ENCODE data around the gene SLC39A9. TPM values are rescaled to one million over a fixed set of nuclear protein-coding genes. Genes with fewer than 3 reads are reported as not detected.

Gene SLC39A9
- total and polyA plus RNA-seq, 2 of the 4 experiments (the other 2 are of a cell fraction) = 41.4 to 168 TPM

GRCh38 chr14:69355154-69355597, 43.3 kb upstream of the SLC39A9 start:
- H3K14ac ChIP-seq (replicated peaks; ENCODE audit: low read depth, low read length) = no peak overlapping the region
- no peak overlapping the region for H4K8ac ChIP-seq (ENCODE audit: low read depth in 2 of 2, low read length in 2 of 2)
- no peak overlapping the region for H2BK120ac ChIP-seq (ENCODE audit: low read depth, low read length)
- intact Hi-C loops (cut with micrococcal nuclease) = no loop called here
- no peak for DNase-seq
- dilution Hi-C loops (cut with HindIII; ENCODE audit: low sequenced_read_pairs, unreplicated experiment) = no loop called here
- no peak overlapping the region for H3K4ac ChIP-seq (ENCODE audit: low read depth, low read length)
- CTCF ChIA-PET = no interaction called here
- POLR2A ChIA-PET (ENCODE audit: unreplicated experiment) = no interaction called here
- in situ Hi-C loops (cut with MboI; ENCODE audit: low sequenced_read_pairs) = loop anchor here (5.0 kb wide), 1 partner anchor 103 kb away; no protein-coding TSS in a partner anchor
- no peaks in the 10 kb centered on the region for H4K20me1 ChIP-seq (ENCODE audit: insufficient read depth, low read length)
- H2AK9ac ChIP-seq (replicated peaks; ENCODE audit: low read depth, low read length, poor library complexity) = no peak overlapping the region
- BruUV-seq (replicated peaks) = no TSS peak
- no peaks in the 10 kb centered on the region for H3K79me1 ChIP-seq (ENCODE audit: low read depth in 1 of 2, low read length in 2 of 2)
- 100% methylated on average over 4 of the region's 6 CpGs; no CpG with 5 or more reads in 1 of the 2 experiments for WGBS, 2 experiments (ENCODE audit: extremely low coverage in 2 of 2, insufficient read length in 1 of 2)
- H3K56ac ChIP-seq (ENCODE audit: extremely low read depth, insufficient read depth, low read length) = no peak overlapping the region
- no peak overlapping the region for H3K4me3 ChIP-seq (ENCODE audit: insufficient read depth, low read depth, low read length)
- H2AFZ ChIP-seq (replicated peaks; ENCODE audit: low read length, poor library complexity) = no peak overlapping the region
- no peak overlapping the region for H2BK5ac ChIP-seq (ENCODE audit: low read depth, low read length, poor library complexity, severe bottlenecking)
- no peak for ATAC-seq (ENCODE audit: low read depth)
- H3K9me1 ChIP-seq (ENCODE audit: insufficient read depth, low read length) = no peaks in the 10 kb centered on the region
- H3K27me3 ChIP-seq (ENCODE audit: control insufficient read depth, insufficient read depth, low read length) = peaks cover 19% of the 10 kb centered on the region
- H4K91ac ChIP-seq (ENCODE audit: insufficient read depth, low read depth, low read length) = no peak overlapping the region
- H3K4me2 ChIP-seq (ENCODE audit: low read depth, low read length) = no peak overlapping the region
- no peak overlapping the region for H2BK20ac ChIP-seq (ENCODE audit: low read depth, low read length)
- no peak overlapping the region for H3K23ac ChIP-seq (ENCODE audit: low read depth, low read length)
- H3K9ac ChIP-seq (ENCODE audit: low read depth, low read length) = no peak overlapping the region
- H3K36me3 ChIP-seq (ENCODE audit: control insufficient read depth, insufficient read depth, low read length) = no peaks in the 10 kb centered on the region
- peaks cover 7% of the 10 kb centered on the region for H3K4me1 ChIP-seq (ENCODE audit: control insufficient read depth, insufficient read depth, low read length)
- H3K27ac ChIP-seq (ENCODE audit: insufficient read depth, low read length) = no peak overlapping the region
- no peaks in the 10 kb centered on the region for H3K9me3 ChIP-seq (ENCODE audit: control insufficient read depth, insufficient read depth, low read length)
- TF ChIP-seq SMC3 (IDR thresholded peaks at IDR 0.05; ENCODE audit: low read depth, low read length) (no peak), CHD1 (IDR thresholded peaks at IDR 0.05; ENCODE audit: low read depth, low read length) (no peak), RCOR1 (IDR thresholded peaks at IDR 0.05; ENCODE audit: insufficient replicate concordance, low read length) (no peak), MXI1 (IDR thresholded peaks at IDR 0.05; ENCODE audit: borderline replicate concordance, low read depth, low read length) (no peak), BHLHE40 (IDR thresholded peaks at IDR 0.05; ENCODE audit: low read depth, low read length) (no peak), POLR2A (IDR thresholded peaks at IDR 0.05; ENCODE audit: low read depth, low read length) (no peak), NFE2L2 (IDR thresholded peaks at IDR 0.05; ENCODE audit: low read depth, low read length) (no peak), CEBPB (IDR thresholded peaks at IDR 0.05; ENCODE audit: low read depth, low read length) (no peak), RAD21 (IDR thresholded peaks at IDR 0.05; ENCODE audit: low read length) (no peak), USF2 (IDR thresholded peaks at IDR 0.05; ENCODE audit: low read depth, low read length) (no peak), MAZ (IDR thresholded peaks at IDR 0.05; ENCODE audit: borderline replicate concordance, low read depth, low read length) (no peak), FOS (IDR thresholded peaks at IDR 0.05; ENCODE audit: low read depth, low read length) (no peak), ELK1 (IDR thresholded peaks at IDR 0.05; ENCODE audit: borderline replicate concordance, low read depth, low read length) (no peak), RFX5 (IDR thresholded peaks at IDR 0.05; ENCODE audit: low read depth, low read length) (no peak), MAFK (IDR thresholded peaks at IDR 0.05; ENCODE audit: low read depth, low read length) (no peak)
- TF ChIP-seq, protein P1, sequence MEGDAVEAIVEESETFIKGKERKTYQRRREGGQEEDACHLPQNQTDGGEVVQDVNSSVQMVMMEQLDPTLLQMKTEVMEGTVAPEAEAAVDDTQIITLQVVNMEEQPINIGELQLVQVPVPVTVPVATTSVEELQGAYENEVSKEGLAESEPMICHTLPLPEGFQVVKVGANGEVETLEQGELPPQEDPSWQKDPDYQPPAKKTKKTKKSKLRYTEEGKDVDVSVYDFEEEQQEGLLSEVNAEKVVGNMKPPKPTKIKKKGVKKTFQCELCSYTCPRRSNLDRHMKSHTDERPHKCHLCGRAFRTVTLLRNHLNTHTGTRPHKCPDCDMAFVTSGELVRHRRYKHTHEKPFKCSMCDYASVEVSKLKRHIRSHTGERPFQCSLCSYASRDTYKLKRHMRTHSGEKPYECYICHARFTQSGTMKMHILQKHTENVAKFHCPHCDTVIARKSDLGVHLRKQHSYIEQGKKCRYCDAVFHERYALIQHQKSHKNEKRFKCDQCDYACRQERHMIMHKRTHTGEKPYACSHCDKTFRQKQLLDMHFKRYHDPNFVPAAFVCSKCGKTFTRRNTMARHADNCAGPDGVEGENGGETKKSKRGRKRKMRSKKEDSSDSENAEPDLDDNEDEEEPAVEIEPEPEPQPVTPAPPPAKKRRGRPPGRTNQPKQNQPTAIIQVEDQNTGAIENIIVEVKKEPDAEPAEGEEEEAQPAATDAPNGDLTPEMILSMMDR (conservative IDR thresholded peaks at IDR 0.05; ENCODE audit: low read depth, low read length) = no peak
- H2AK5ac ChIP-seq (ENCODE audit: low read depth, low read length) = no peak overlapping the region
- H3K18ac ChIP-seq (ENCODE audit: low read depth, low read length) = no peak overlapping the region
- no peak overlapping the region for H2BK15ac ChIP-seq (ENCODE audit: low read depth, low read length)
- H4K5ac ChIP-seq (ENCODE audit: low read depth, low read length) = no peak overlapping the region
